ENCODE data around the gene EML2. TPM values are rescaled to one million over a fixed set of nuclear protein-coding genes. Genes with fewer than 3 reads are reported as not detected.
A peak's percentile ranks its signal among the peaks of the same experiment; 100 is the strongest.

The EML2 gene
- total RNA-seq, 1 donor from 2014 or later: 207 TPM

DNA sequence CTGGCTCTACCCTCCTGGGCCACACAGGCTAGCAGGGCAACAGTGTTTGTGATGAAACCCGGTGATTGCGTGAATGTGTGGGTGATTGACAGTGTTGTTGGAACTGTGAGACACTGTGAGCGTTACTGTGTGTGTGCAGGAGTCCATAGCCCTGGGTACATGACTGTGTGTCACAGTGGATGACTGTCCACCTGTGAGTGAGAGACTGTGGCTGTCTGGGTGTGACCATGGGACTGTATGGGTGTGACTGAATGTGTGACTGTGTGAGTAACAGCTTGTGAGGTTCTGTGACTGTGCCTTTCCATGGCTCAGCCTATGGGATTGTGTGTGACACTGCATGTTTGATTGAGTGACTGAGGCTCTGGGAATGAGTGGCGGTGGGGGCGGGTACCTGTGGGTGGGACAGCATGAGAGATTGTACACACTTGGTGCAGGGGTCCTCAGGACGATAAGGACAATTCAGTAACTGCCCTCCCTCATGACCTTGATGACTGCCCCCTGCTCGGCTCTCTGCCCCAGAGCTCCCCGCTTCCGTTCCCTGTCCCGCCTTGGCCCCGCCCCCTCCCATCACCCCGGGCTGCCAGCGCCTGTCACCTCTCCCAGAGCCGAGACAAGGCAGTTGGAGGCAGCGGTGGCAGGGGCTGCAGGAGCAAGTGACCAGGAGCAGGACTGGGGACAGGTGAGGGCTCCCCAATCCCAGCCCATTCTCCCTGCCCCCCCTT lies 28.6 kb upstream of the EML2 start, which contains the start of gene GIPR:
GIPR (plus strand) TSS at position 602 of the 722 bp plus-strand sequence. CDS start 1,300 bp downstream, outside the sequence.
- intact Hi-C loops (cut with micrococcal nuclease): no loop called here
- H3K4me3 Mint-ChIP-seq (ENCODE audit: low read depth): peak within 1 kb of the TSS; percentile 87
- DNase-seq (ENCODE audit: low spot score): peak; percentile 45
- H3K36me3 Mint-ChIP-seq (ENCODE audit: low read depth): no peaks in the 10 kb centered on the region
- H3K4me1 Mint-ChIP-seq (ENCODE audit: low read depth): peaks cover 23% of the 10 kb centered on the region
- peaks cover 5% of the 10 kb centered on the region for H3K27me3 Mint-ChIP-seq (ENCODE audit: low read depth)
- no peaks in the 10 kb centered on the region for H3K9me3 Mint-ChIP-seq
- peak within 1 kb of the TSS; percentile 77 for H3K27ac Mint-ChIP-seq

DNA sequence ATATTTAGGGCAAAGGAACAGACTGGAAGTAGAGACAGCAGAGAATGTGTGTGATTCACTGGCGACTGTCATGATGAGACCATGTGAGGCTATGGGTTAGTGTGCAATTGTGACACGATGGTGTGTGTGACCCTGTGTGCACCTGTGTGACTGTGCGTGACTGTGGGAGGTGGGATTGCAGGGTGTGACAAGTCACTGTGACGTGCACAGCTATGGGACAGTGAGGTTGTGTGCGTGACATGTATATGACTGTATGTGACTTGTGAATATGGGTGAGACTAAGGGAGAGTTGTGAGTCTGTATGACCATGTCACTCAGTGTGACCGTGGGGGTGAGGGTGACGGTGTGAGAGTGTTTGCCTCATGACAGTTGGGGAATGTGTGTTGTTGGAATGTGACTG lies 25.4 kb upstream of the EML2 start:
- intact Hi-C loops (cut with micrococcal nuclease): no loop called here
- H3K27ac Mint-ChIP-seq: no peak overlapping the region
- H3K4me3 Mint-ChIP-seq (ENCODE audit: low read depth): no peak overlapping the region
- peaks cover 15% of the 10 kb centered on the region for H3K4me1 Mint-ChIP-seq (ENCODE audit: low read depth)
- no peaks in the 10 kb centered on the region for H3K36me3 Mint-ChIP-seq (ENCODE audit: low read depth)
- peaks cover 6% of the 10 kb centered on the region for H3K27me3 Mint-ChIP-seq (ENCODE audit: low read depth)
- DNase-seq (ENCODE audit: low spot score): no peak
- no peaks in the 10 kb centered on the region for H3K9me3 Mint-ChIP-seq

DNA sequence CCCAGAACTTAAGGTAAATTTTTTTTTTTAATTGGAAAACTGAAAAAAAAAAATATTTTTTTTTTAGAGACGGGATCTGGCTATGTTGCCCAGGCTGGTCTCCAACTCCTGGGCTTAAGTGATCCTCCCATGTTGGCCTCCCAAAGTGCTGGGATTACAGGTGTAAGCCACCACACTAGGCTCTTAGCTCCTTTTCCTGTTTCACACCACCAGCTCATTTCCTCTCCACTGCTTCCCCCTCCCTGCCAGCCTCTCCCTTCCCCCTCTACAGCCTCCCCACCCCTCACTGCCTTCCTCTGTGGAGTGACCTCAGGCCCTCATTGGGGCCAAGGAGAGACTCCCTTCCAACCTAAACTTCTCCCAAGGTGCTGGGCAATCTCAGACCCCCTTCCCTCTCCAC lies 24.6 kb upstream of the EML2 start:
- no peak for DNase-seq (ENCODE audit: low spot score)
- intact Hi-C loops (cut with micrococcal nuclease): no loop called here
- H3K4me1 Mint-ChIP-seq (ENCODE audit: low read depth): peaks cover 10% of the 10 kb centered on the region

DNA sequence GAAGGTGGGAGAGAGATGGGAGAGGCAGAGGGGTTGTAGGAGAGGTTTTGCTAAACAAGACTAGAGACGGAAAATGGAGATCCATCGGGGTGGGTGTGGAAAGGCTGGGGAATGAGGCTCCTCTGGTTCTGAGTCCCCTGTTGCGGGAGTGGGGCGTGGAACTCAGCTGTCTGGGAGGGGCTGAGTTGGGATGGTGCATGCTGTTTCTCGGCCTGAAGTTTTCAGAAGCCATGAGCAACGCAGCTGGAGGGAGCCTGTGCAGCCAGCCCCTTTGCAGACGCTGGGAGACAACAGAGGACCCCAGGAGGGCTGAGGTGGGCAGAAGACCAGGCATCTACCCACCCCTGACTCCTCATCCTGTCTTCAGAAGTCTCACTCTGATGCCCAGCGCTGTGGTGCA lies 21.4 kb upstream of the EML2 start:
- intact Hi-C loops (cut with micrococcal nuclease): no loop called here
- Mint-ChIP-seq H3K27me3 (ENCODE audit: low read depth) (peaks cover 9% of the 10 kb centered on the region), H3K27ac (no peak overlapping the region), H3K4me1 (ENCODE audit: low read depth) (no peaks in the 10 kb centered on the region), H3K4me3 (ENCODE audit: low read depth) (no peak overlapping the region), H3K36me3 (ENCODE audit: low read depth) (no peaks in the 10 kb centered on the region), H3K9me3 (no peaks in the 10 kb centered on the region)
- DNase-seq (ENCODE audit: low spot score): no peak

More for the DNA sequence above, 24.6 kb upstream of the EML2 start:
- Mint-ChIP-seq H3K4me3 (ENCODE audit: low read depth) (no peak overlapping the region), H3K9me3 (no peaks in the 10 kb centered on the region), H3K27me3 (ENCODE audit: low read depth) (peaks cover 7% of the 10 kb centered on the region), H3K27ac (no peak overlapping the region), H3K36me3 (ENCODE audit: low read depth) (no peaks in the 10 kb centered on the region)

DNA sequence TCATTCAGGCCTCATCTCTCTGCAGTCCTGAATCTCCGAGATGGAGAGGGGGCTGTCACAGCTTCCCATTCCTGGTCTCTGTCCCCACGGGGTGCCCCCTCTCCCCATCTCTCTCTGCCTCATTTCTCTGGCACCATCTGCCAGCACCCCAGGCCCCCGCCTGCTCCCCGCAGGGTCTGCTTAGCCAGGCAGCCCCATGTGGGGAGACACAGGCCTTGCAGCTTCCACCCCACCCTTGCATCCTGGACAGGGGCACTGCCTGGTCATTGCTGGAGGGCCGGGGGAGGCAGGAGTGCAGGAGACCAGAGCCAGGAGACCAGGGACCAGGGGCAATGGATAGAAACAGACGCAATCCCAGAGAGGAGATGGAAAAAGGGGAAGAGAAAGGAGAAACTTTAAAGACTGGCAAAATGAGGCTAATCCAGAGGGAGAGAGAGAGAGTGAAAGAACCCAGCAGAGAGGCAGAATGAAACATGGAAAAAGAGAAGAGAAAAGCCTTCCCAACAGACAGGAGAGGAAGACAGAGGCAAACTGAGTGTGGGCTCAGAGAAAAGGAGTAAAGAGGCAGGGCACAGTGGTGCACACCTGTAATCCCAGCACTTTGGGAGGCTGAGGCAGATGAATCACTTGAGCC lies 20.0 kb upstream of the EML2 start:
- intact Hi-C loops (cut with micrococcal nuclease): no loop called here
- Mint-ChIP-seq H3K27me3 (ENCODE audit: low read depth) (peaks cover 9% of the 10 kb centered on the region), H3K9me3 (no peaks in the 10 kb centered on the region), H3K36me3 (ENCODE audit: low read depth) (no peaks in the 10 kb centered on the region), H3K4me3 (ENCODE audit: low read depth) (no peak overlapping the region), H3K4me1 (ENCODE audit: low read depth) (no peaks in the 10 kb centered on the region), H3K27ac (no peak overlapping the region)
- no peak for DNase-seq (ENCODE audit: low spot score)

DNA sequence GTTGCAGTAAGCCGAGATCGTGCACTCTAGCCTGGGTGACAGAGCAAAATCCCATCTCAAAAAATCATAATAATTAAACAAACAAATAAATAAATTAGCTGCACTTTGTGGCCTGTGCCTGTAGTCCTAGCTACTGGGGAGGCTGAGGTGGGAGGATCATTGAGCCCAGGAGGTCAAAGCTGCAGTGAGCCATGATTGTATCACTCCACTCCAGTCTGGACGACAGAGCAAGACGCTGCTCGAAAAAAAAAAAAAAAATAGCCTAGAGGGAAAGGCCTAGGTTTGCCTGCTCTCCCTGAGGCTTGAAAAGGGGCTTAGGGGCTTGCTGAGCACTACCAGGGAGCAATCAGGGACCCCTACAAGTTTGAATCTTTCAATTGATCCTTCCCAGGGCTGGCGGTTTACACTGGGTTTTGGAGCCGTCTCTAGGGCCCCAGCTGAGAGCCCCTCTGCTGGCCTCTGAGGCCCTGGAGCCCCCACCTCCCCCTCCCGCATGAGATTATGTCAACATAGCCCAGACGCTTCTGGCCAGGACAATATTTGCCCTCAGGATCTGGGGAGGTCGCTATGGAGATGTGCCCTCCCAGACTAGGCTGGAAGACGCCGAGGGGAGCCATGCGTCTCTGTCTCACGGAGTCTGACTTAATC lies 18.4 kb upstream of the EML2 start:
- no peak overlapping the region for H3K27ac Mint-ChIP-seq

DNA sequence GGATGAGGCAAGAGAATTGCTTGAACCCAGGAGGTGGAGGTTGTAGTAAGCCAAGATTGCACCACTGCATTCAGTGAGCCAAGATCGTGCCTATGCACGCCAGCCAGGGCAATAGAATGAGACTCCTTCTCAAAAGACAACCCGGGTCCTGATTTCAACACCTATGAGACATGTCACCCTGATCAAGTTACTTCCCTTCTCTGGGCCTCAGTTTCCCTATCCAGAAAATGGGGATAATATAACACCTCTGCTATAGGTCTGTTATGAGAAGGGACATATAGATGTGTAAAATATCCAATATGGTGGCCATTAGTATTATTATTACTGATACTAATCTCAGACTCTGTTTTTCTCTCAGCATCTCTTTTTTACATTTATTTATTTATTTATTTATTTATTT lies 15.9 kb upstream of the EML2 start:
- H3K27ac Mint-ChIP-seq: no peak overlapping the region
- H3K9me3 Mint-ChIP-seq: no peaks in the 10 kb centered on the region
- no peaks in the 10 kb centered on the region for H3K4me1 Mint-ChIP-seq (ENCODE audit: low read depth)
- H3K36me3 Mint-ChIP-seq (ENCODE audit: low read depth): no peaks in the 10 kb centered on the region
- no peak for DNase-seq (ENCODE audit: low spot score)
- intact Hi-C loops (cut with micrococcal nuclease): no loop called here
- peaks cover 4% of the 10 kb centered on the region for H3K27me3 Mint-ChIP-seq (ENCODE audit: low read depth)
- no peak overlapping the region for H3K4me3 Mint-ChIP-seq (ENCODE audit: low read depth)

More for the DNA sequence above, 18.4 kb upstream of the EML2 start:
- Mint-ChIP-seq H3K27me3 (ENCODE audit: low read depth) (peaks cover 9% of the 10 kb centered on the region), H3K9me3 (no peaks in the 10 kb centered on the region), H3K4me3 (ENCODE audit: low read depth) (no peak overlapping the region), H3K4me1 (ENCODE audit: low read depth) (no peaks in the 10 kb centered on the region), H3K36me3 (ENCODE audit: low read depth) (no peaks in the 10 kb centered on the region)
- intact Hi-C loops (cut with micrococcal nuclease): no loop called here
- DNase-seq (ENCODE audit: low spot score): no peak

DNA sequence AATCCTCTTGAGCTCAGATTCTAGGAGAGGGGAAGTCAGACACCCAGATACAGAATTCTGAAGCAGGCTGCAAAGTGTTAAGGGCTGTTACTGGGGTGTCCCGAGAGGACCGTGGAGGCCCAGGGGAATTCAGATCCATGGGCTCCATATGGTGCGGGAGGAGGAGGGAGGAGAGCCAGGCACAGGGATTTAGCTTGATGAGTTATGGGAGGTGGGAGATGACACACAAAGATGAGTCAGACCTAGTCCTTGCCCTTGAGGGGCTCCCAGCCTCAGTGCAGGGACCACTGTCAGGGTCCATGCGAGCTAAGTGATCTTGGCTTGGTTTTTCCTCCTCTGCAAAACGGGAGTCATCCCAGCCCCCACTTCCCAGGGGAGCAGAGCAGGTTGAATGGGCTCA lies 14.4 kb upstream of the EML2 start:
- intact Hi-C loops (cut with micrococcal nuclease): no loop called here
- Mint-ChIP-seq H3K9me3 (no peaks in the 10 kb centered on the region), H3K36me3 (ENCODE audit: low read depth) (no peaks in the 10 kb centered on the region), H3K4me3 (ENCODE audit: low read depth) (no peak overlapping the region), H3K27ac (no peak overlapping the region), H3K4me1 (ENCODE audit: low read depth) (no peaks in the 10 kb centered on the region), H3K27me3 (ENCODE audit: low read depth) (peaks cover under 1% of the 10 kb centered on the region)
- DNase-seq (ENCODE audit: low spot score): no peak

DNA sequence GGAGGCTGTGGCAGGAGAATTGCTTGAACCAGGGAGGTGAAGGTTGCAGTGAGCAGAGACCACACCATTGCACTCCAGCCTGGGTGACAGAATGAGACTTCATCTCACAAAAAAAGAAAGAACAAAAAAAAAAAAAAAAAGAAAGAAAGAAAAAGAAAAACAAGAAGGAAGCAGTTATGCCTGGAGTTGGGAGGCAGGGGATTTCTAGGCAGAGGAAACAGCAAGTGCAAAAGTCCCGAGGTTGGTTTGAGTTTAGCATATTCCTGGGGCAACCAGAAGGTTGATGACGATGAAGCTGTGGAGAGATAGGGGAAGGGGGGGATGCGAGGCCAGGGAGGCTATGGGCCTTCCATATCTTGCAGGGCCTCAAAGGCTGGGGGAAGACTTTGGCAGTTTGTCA lies 11.5 kb upstream of the EML2 start:
- Mint-ChIP-seq H3K36me3 (ENCODE audit: low read depth) (no peaks in the 10 kb centered on the region), H3K27me3 (ENCODE audit: low read depth) (no peaks in the 10 kb centered on the region)

DNA sequence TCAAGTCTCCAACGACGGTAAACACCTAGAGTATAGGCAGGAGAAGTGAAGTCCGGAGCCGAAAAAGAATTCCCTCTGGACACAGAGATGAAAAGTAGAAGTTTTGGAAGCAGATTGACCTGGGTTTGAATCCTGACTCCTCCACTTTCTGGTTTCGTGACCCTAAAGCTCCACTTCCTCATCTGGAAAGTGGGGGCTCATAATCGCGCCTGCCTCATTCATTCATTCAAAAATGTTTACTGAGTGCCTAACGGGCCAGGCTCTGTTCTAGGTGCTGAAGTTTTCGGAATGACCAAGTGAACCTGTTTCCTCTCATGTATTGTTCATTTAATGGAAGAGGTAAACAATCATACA lies 7.1 kb upstream of the EML2 start:
- no peaks in the 10 kb centered on the region for H3K27me3 Mint-ChIP-seq (ENCODE audit: low read depth)
- peak overlapping the region; percentile 82 for H3K4me3 Mint-ChIP-seq (ENCODE audit: low read depth)
- intact Hi-C loops (cut with micrococcal nuclease): no loop called here
- peaks cover 17% of the 10 kb centered on the region for H3K4me1 Mint-ChIP-seq (ENCODE audit: low read depth)
- peaks cover under 1% of the 10 kb centered on the region for H3K36me3 Mint-ChIP-seq (ENCODE audit: low read depth)
- H3K27ac Mint-ChIP-seq: peak overlapping the region; percentile 84
- H3K9me3 Mint-ChIP-seq: no peaks in the 10 kb centered on the region
- no peak for DNase-seq (ENCODE audit: low spot score)

More for the DNA sequence above, 11.5 kb upstream of the EML2 start:
- intact Hi-C loops (cut with micrococcal nuclease): no loop called here
- Mint-ChIP-seq H3K9me3 (no peaks in the 10 kb centered on the region), H3K4me3 (ENCODE audit: low read depth) (no peak overlapping the region), H3K4me1 (ENCODE audit: low read depth) (peaks cover 5% of the 10 kb centered on the region), H3K27ac (no peak overlapping the region)
- no peak for DNase-seq (ENCODE audit: low spot score)

DNA sequence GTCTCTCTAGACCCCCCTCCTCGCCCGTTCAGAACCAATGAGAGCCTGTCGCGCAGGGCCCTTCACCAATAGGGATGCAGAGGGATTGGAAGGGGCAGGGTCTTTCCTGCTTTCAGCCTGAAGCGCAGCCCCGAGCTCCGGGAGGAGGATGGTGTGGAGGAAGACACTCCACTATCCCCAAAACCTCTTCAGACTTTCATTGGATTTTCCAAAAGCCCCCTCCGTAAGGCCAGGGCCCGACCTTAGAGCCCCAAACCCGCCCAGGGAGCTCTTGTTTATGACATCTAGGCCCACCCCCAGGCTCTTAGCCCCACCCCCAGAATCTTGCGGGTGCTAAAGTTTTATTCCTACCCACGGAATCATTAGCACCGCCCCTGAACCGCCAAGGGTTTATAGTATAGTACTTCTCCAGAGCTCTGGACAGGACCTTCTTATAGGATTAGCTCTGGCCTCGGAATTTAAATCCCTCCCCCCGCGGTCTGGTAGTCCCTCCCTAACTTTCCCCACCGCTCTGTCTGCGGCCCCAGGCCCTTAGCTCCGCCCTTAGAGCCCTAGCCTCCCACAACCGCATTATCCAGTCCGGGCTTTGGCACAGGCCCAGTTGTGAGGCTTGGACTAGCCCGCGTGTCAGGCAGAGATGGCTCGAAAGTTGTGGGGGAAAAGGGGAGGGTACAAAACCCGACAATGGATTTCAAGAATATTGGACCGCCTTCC lies 6.6 kb upstream of the EML2 start:
- peak overlapping the region; percentile 82 for H3K4me3 Mint-ChIP-seq (ENCODE audit: low read depth)
- peak overlapping the region; percentile 84 for H3K27ac Mint-ChIP-seq
- DNase-seq (ENCODE audit: low spot score): peak; percentile 84
- peaks cover 6% of the 10 kb centered on the region for H3K36me3 Mint-ChIP-seq (ENCODE audit: low read depth)
- no peaks in the 10 kb centered on the region for H3K27me3 Mint-ChIP-seq (ENCODE audit: low read depth)
- intact Hi-C loops (cut with micrococcal nuclease): no loop called here
- H3K9me3 Mint-ChIP-seq: no peaks in the 10 kb centered on the region
- H3K4me1 Mint-ChIP-seq (ENCODE audit: low read depth): peaks cover 22% of the 10 kb centered on the region

DNA sequence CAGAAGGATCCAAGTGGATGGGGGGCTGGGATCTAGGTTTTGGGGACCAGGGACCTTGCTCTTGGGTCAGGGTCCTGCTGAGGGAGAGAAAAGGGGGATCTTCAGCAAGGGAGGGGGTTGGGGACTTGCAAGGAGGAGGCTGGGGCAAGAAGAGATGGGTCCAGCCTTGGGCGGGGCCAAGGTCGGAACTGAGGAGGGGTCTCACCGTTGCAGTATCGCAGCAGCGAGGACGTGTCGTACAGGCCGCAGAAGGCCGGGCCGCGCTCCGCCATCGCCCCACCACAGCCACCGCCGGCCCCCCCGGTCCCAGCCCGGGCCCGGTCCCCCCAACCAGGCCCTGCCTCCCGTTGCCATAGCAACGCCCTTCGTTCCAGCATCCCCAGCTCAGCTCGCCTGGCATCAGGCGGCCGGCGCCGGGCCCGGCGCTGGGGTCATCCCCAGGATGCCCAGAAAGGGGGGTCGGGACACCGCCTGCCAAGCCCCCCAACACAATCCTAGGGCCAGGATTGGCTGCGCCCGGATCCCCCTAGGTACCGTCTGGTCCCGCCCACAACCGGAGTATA lies 6.0 kb upstream of the EML2 start:
- Mint-ChIP-seq H3K27ac (peak overlapping the region; percentile 84), H3K4me3 (ENCODE audit: low read depth) (peak overlapping the region; percentile 82), H3K36me3 (ENCODE audit: low read depth) (peaks cover 10% of the 10 kb centered on the region), H3K27me3 (ENCODE audit: low read depth) (no peaks in the 10 kb centered on the region), H3K4me1 (ENCODE audit: low read depth) (peaks cover 25% of the 10 kb centered on the region), H3K9me3 (no peaks in the 10 kb centered on the region)
- DNase-seq (ENCODE audit: low spot score): no peak
- intact Hi-C loops (cut with micrococcal nuclease): no loop called here

Measured in activated T-helper 2 cell treated with anti-CD3 and anti-CD28 coated beads, Interferon-gamma antibody, Interleukin-2, Interleukin-4, amounts not matched to agents 10 μg/mL and 5 μg/mL and 100 μg/mL, durations not matched to agents 14 hours and 24 hours and 36 hours (primary cell).